ENCODE measurements around the gene CCDC34. TPM values are rescaled to one million over a fixed set of nuclear protein-coding genes. Genes with fewer than 3 reads are reported as not detected.

Gene CCDC34
- total RNA-seq, 1 donor from 2014 or later, result 30.6 TPM

- Histone ChIP-seq H3K4me2 (no peak overlapping the region), H3F3A (ENCODE audit: low read depth) (peaks cover 48% of the 10 kb centered on the region), H3K27me3 (no peaks in the 10 kb centered on the region), H3K4me1 (peaks cover 10% of the 10 kb centered on the region), H2AFZ (replicated peaks) (no peak overlapping the region), H3K27ac (peak overlapping the region; percentile 58), H4K20me1 (ENCODE audit: low read depth) (peaks cover 28% of the 10 kb centered on the region), H3K79me2 (ENCODE audit: low read depth) (peaks cover 56% of the 10 kb centered on the region), H3K9me3 (ENCODE audit: low read depth) (no peaks in the 10 kb centered on the region), H3K36me3 (peaks cover 58% of the 10 kb centered on the region), H3K4me3 (no peak overlapping the region), H3K9ac (no peak overlapping the region)
- Mint-ChIP-seq H3K4me3 (no peak overlapping the region), H3K9me3 (no peaks in the 10 kb centered on the region), H3K27ac (no peak overlapping the region), H3K27me3 (ENCODE audit: insufficient read depth, low read depth) (no peaks in the 10 kb centered on the region), H3K36me3 (peaks cover 13% of the 10 kb centered on the region), H3K4me1 (peaks cover 13% of the 10 kb centered on the region)
- TF ChIP-seq EZH2 (IDR thresholded peaks at IDR 0.05) (no peak), EZH2phosphoT487 (IDR thresholded peaks at IDR 0.05) (no peak), CTCF (IDR thresholded peaks at IDR 0.05) (no peak)
- no peak for DNase-seq (ENCODE audit: low spot score)
Observed at GRCh38 chr11:27379449-27379848, 16.4 kb upstream of the CCDC34 start.

GRCh38 chr11:27375370-27375769, 12.4 kb upstream of the CCDC34 start:
- TF ChIP-seq CTCF (IDR thresholded peaks at IDR 0.05) (no peak), EZH2phosphoT487 (IDR thresholded peaks at IDR 0.05) (no peak), EZH2 (IDR thresholded peaks at IDR 0.05) (no peak)
- Mint-ChIP-seq H3K36me3 (peaks cover 12% of the 10 kb centered on the region), H3K4me3 (no peak overlapping the region), H3K4me1 (peaks cover 11% of the 10 kb centered on the region), H3K27me3 (ENCODE audit: insufficient read depth, low read depth) (no peaks in the 10 kb centered on the region), H3K9me3 (no peaks in the 10 kb centered on the region), H3K27ac (no peak overlapping the region)
- Histone ChIP-seq H3F3A (ENCODE audit: low read depth) (peaks cover 56% of the 10 kb centered on the region), H2AFZ (replicated peaks) (no peak overlapping the region), H3K36me3 (peaks cover 59% of the 10 kb centered on the region), H3K27me3 (no peaks in the 10 kb centered on the region), H3K4me1 (peaks cover 6% of the 10 kb centered on the region), H3K9me3 (ENCODE audit: low read depth) (no peaks in the 10 kb centered on the region), H3K79me2 (ENCODE audit: low read depth) (peaks cover 45% of the 10 kb centered on the region), H3K4me2 (no peak overlapping the region), H4K20me1 (ENCODE audit: low read depth) (peaks cover 41% of the 10 kb centered on the region), H3K9ac (no peak overlapping the region), H3K4me3 (no peak overlapping the region), H3K27ac (peak overlapping the region; percentile 55)
- DNase-seq (ENCODE audit: low spot score), result no peak

- no peaks in the 10 kb centered on the region for H3K9me3 ChIP-seq (ENCODE audit: low read depth)
- Mint-ChIP-seq H3K4me1 (peaks cover under 1% of the 10 kb centered on the region), H3K36me3 (peaks cover 9% of the 10 kb centered on the region), H3K27me3 (ENCODE audit: insufficient read depth, low read depth) (no peaks in the 10 kb centered on the region), H3K4me3 (no peak overlapping the region), H3K27ac (no peak overlapping the region), H3K9me3 (no peaks in the 10 kb centered on the region)
- H3K4me1 ChIP-seq, result no peaks in the 10 kb centered on the region
- H3F3A ChIP-seq (ENCODE audit: low read depth), result peaks cover 60% of the 10 kb centered on the region
- H3K36me3 ChIP-seq, result peaks cover 64% of the 10 kb centered on the region
- H4K20me1 ChIP-seq (ENCODE audit: low read depth), result peaks cover 31% of the 10 kb centered on the region
- peak overlapping the region; percentile 33 for H3K27ac ChIP-seq
- peaks cover 42% of the 10 kb centered on the region for H3K79me2 ChIP-seq (ENCODE audit: low read depth)
- TF ChIP-seq EZH2phosphoT487 (IDR thresholded peaks at IDR 0.05) (no peak), EZH2 (IDR thresholded peaks at IDR 0.05) (no peak), CTCF (IDR thresholded peaks at IDR 0.05) (no peak)
- no peak overlapping the region for H3K4me2 ChIP-seq
- H2AFZ ChIP-seq (replicated peaks), result no peak overlapping the region
- H3K9ac ChIP-seq, result no peak overlapping the region
- no peak overlapping the region for H3K4me3 ChIP-seq
- DNase-seq (ENCODE audit: low spot score), result no peak
- H3K27me3 ChIP-seq, result no peaks in the 10 kb centered on the region
Observed at GRCh38 chr11:27373856-27374602, 11.0 kb upstream of the CCDC34 start.

All from neural progenitor cell (in vitro differentiated cells).